Measurements from ENCODE around the gene ARMC9. TPM values are rescaled to one million over a fixed set of nuclear protein-coding genes. Genes with fewer than 3 reads are reported as not detected.

The ARMC9 gene
- polyA plus RNA-seq, 4 donors: 0.67 to 10.6 (median 3.5) TPM

GRCh38 chr2:231330311-231330710 lies 131.9 kb downstream of the ARMC9 start:
- 89 to 96% (median 90%) methylated on average over 8 of the region's 8 CpGs for WGBS, 3 donors
- DNase-seq: no peak

GRCh38 chr2:231331533-231331932 lies 133.1 kb downstream of the ARMC9 start:
- no peaks in the 10 kb centered on the region for H3K9me3 ChIP-seq (ENCODE audit: control insufficient read depth in 2 of 2, insufficient read depth in 1 of 2, low read depth in 1 of 2, low read length in 1 of 2)
- WGBS, 3 donors: 76 to 96% (median 83%) methylated on average over 7 of the region's 7 CpGs
- no peaks in the 10 kb centered on the region for H3K27me3 ChIP-seq (ENCODE audit: control insufficient read depth in 3 of 3, insufficient read depth in 3 of 3, low read length in 3 of 3)
- H3K4me1 ChIP-seq (ENCODE audit: control insufficient read depth in 3 of 3, insufficient read depth in 2 of 3, low read depth in 1 of 3, low read length in 2 of 3): no peaks in the 10 kb centered on the region
- no peak for DNase-seq
- no peak overlapping the region for H3K4me3 ChIP-seq (ENCODE audit: low read depth in 1 of 3, low read length in 3 of 3)
- H3K27ac ChIP-seq (ENCODE audit: low read depth in 1 of 3, low read length in 2 of 3): no peak overlapping the region
- H3K36me3 ChIP-seq (ENCODE audit: control insufficient read depth in 3 of 3, insufficient read depth in 2 of 3, low read depth in 1 of 3, low read length in 3 of 3): peaks cover 0 to 35% (median 0%) of the 10 kb centered on the region in 3 donors
- FAIRE-seq: no peak

More at GRCh38 chr2:231330311-231330710, 131.9 kb downstream of the ARMC9 start:
- no peak overlapping the region for H3K4me3 ChIP-seq (ENCODE audit: low read depth in 1 of 3, low read length in 3 of 3)
- no peaks in the 10 kb centered on the region for H3K9me3 ChIP-seq (ENCODE audit: control insufficient read depth in 2 of 2, insufficient read depth in 1 of 2, low read depth in 1 of 2, low read length in 1 of 2)
- peaks cover 0 to 43% (median 0%) of the 10 kb centered on the region in 3 donors for H3K36me3 ChIP-seq (ENCODE audit: control insufficient read depth in 3 of 3, insufficient read depth in 2 of 3, low read depth in 1 of 3, low read length in 3 of 3)
- no peak for FAIRE-seq
- H3K4me1 ChIP-seq (ENCODE audit: control insufficient read depth in 3 of 3, insufficient read depth in 2 of 3, low read depth in 1 of 3, low read length in 2 of 3): peaks cover 0 to 5% (median 0%) of the 10 kb centered on the region in 3 donors
- H3K27me3 ChIP-seq (ENCODE audit: control insufficient read depth in 3 of 3, insufficient read depth in 3 of 3, low read length in 3 of 3): no peaks in the 10 kb centered on the region
- H3K27ac ChIP-seq (ENCODE audit: low read depth in 1 of 3, low read length in 2 of 3): no peak overlapping the region

- DNase-seq (no peak), FAIRE-seq (no peak)
- peaks cover 0 to 34% (median 0%) of the 10 kb centered on the region in 3 donors for H3K36me3 ChIP-seq (ENCODE audit: control insufficient read depth in 3 of 3, insufficient read depth in 2 of 3, low read depth in 1 of 3, low read length in 3 of 3)
- H3K4me1 ChIP-seq (ENCODE audit: control insufficient read depth in 3 of 3, insufficient read depth in 2 of 3, low read depth in 1 of 3, low read length in 2 of 3): no peaks in the 10 kb centered on the region
- H3K27ac ChIP-seq (ENCODE audit: low read depth in 1 of 3, low read length in 2 of 3): no peak overlapping the region
- no peak overlapping the region for H3K4me3 ChIP-seq (ENCODE audit: low read depth in 1 of 3, low read length in 3 of 3)
- H3K9me3 ChIP-seq (ENCODE audit: control insufficient read depth in 2 of 2, insufficient read depth in 1 of 2, low read depth in 1 of 2, low read length in 1 of 2): no peaks in the 10 kb centered on the region
- H3K27me3 ChIP-seq (ENCODE audit: control insufficient read depth in 3 of 3, insufficient read depth in 3 of 3, low read length in 3 of 3): no peaks in the 10 kb centered on the region
- WGBS, 3 donors: 92 to 97% (median 93%) methylated on average over 6 of the region's 6 CpGs
Observed at GRCh38 chr2:231332388-231332787, 134.0 kb downstream of the ARMC9 start.

DNA sequence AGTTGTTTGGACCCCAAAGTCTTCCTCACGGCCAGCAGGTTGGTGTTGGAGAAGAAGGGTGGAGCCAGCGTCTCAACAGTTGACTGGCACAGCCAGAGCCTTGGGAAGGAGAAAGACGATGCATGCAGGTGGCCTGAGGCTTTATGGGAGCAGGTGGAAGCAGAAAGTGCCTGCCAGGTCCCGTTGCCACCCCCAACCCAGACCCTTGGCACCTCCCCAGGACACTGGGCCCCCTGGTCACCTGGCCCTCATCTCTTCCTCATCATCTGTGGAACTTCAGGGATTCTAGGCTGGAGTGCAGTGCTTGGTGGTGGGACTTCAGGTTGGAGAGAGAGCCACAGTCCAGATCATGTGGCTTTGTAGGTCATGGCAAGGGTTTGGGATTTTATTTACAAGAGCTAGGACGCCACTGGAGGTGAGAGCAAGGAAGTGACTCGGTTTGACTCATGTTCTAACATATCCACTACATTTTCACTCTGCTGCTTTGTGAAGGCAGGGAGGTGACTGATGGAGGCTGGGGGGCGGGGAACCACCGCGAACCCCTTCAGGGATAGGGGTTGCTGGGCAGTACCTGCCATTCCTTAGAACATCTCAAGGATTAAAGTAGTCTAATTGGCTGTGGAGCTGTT lies 134.6 kb downstream of the ARMC9 start:
- FAIRE-seq (no peak), DNase-seq (no peak)
- H3K9me3 ChIP-seq (ENCODE audit: control insufficient read depth in 2 of 2, insufficient read depth in 1 of 2, low read depth in 1 of 2, low read length in 1 of 2): no peaks in the 10 kb centered on the region
- no peak overlapping the region for H3K27ac ChIP-seq (ENCODE audit: low read depth in 1 of 3, low read length in 2 of 3)
- H3K36me3 ChIP-seq (ENCODE audit: control insufficient read depth in 3 of 3, insufficient read depth in 2 of 3, low read depth in 1 of 3, low read length in 3 of 3): peaks cover 0 to 34% (median 0%) of the 10 kb centered on the region in 3 donors
- no peak overlapping the region for H3K4me3 ChIP-seq (ENCODE audit: low read depth in 1 of 3, low read length in 3 of 3)
- H3K4me1 ChIP-seq (ENCODE audit: control insufficient read depth in 3 of 3, insufficient read depth in 2 of 3, low read depth in 1 of 3, low read length in 2 of 3): no peaks in the 10 kb centered on the region
- WGBS, 3 donors: 88 to 93% (median 88%) methylated on average over 9 of the region's 9 CpGs
- H3K27me3 ChIP-seq (ENCODE audit: control insufficient read depth in 3 of 3, insufficient read depth in 3 of 3, low read length in 3 of 3): no peaks in the 10 kb centered on the region

DNA sequence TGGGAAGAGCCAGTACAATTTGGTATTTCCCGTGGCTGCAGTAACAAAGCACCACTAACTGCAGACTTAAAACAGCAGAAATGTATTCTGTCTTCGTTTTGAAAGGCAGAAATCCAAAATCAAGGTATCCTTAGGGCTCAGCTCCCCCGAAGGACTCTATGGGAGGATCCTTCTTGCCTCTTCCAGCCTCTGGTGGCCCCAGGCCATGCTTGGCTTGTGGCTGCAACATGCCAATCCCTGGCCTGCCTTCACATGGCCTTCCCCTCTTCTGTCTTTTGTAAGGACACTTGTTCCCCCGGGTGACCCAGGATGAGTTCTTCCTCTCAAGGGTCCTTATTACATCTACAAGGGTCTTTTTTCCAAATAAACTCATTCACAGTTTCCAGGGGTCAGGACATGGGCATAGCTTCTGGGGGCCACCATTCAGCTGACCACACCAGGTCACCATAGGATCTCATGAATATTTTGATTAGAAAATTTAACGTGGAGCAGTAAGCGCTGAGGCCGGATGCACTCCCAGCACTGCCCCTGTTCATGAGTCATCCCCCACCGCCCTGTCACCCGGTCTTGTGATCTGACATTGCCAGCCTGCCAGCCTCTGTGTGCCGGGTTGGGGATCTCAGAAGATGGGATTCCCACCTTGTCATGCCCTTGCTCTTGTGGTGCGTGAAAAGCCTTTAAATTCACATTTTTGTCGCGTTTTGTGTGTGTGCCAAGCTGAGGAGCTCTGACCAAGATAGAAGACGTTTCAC lies 135.9 kb downstream of the ARMC9 start:
- no peaks in the 10 kb centered on the region for H3K27me3 ChIP-seq (ENCODE audit: control insufficient read depth in 3 of 3, insufficient read depth in 3 of 3, low read length in 3 of 3)
- H3K36me3 ChIP-seq (ENCODE audit: control insufficient read depth in 3 of 3, insufficient read depth in 2 of 3, low read depth in 1 of 3, low read length in 3 of 3): peaks cover 0 to 34% (median 0%) of the 10 kb centered on the region in 3 donors
- no peak for DNase-seq
- H3K4me3 ChIP-seq (ENCODE audit: low read depth in 1 of 3, low read length in 3 of 3): no peak overlapping the region
- H3K9me3 ChIP-seq (ENCODE audit: control insufficient read depth in 2 of 2, insufficient read depth in 1 of 2, low read depth in 1 of 2, low read length in 1 of 2): no peaks in the 10 kb centered on the region
- no peak for FAIRE-seq
- no peaks in the 10 kb centered on the region for H3K4me1 ChIP-seq (ENCODE audit: control insufficient read depth in 3 of 3, insufficient read depth in 2 of 3, low read depth in 1 of 3, low read length in 2 of 3)
- no peak overlapping the region for H3K27ac ChIP-seq (ENCODE audit: low read depth in 1 of 3, low read length in 2 of 3)
- 89 to 91% (median 91%) methylated on average over 14 of the region's 14 CpGs for whole genome bisulfite sequencing, 3 donors

DNA sequence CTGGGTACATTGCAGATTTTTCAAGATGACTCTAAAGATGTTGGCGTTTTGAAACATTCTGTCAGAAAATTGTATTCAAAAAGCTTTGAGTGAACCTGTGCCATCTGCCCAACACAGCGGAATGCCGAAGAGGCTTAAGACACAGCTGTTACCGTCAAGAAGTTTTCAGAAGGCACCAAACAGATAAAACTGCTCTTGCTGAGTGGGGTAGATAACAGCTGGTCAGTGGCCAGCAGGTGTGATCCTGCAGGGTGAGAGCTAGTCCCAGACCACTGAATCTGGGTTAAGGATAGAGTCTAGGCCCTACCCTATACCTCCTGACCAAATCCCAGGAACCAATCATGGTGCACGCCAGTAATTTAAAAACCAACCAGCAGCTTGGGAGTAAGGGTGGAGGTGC lies 136.6 kb downstream of the ARMC9 start:
- H3K4me3 ChIP-seq (ENCODE audit: low read depth in 1 of 3, low read length in 3 of 3): no peak overlapping the region
- no peaks in the 10 kb centered on the region for H3K27me3 ChIP-seq (ENCODE audit: control insufficient read depth in 3 of 3, insufficient read depth in 3 of 3, low read length in 3 of 3)
- no peak overlapping the region for H3K27ac ChIP-seq (ENCODE audit: low read depth in 1 of 3, low read length in 2 of 3)
- 93 to 97% (median 95%) methylated on average over 5 of the region's 5 CpGs for WGBS, 3 donors
- H3K9me3 ChIP-seq (ENCODE audit: control insufficient read depth in 2 of 2, insufficient read depth in 1 of 2, low read depth in 1 of 2, low read length in 1 of 2): no peaks in the 10 kb centered on the region
- H3K4me1 ChIP-seq (ENCODE audit: control insufficient read depth in 3 of 3, insufficient read depth in 2 of 3, low read depth in 1 of 3, low read length in 2 of 3): no peaks in the 10 kb centered on the region
- DNase-seq (no peak), FAIRE-seq (no peak)
- peaks cover 0 to 34% (median 0%) of the 10 kb centered on the region in 3 donors for H3K36me3 ChIP-seq (ENCODE audit: control insufficient read depth in 3 of 3, insufficient read depth in 2 of 3, low read depth in 1 of 3, low read length in 3 of 3)

GRCh38 chr2:231335591-231335990 lies 137.2 kb downstream of the ARMC9 start:
- Histone ChIP-seq H3K9me3 (ENCODE audit: control insufficient read depth in 2 of 2, insufficient read depth in 1 of 2, low read depth in 1 of 2, low read length in 1 of 2) (no peaks in the 10 kb centered on the region), H3K27ac (ENCODE audit: low read depth in 1 of 3, low read length in 2 of 3) (no peak overlapping the region), H3K4me1 (ENCODE audit: control insufficient read depth in 3 of 3, insufficient read depth in 2 of 3, low read depth in 1 of 3, low read length in 2 of 3) (no peaks in the 10 kb centered on the region), H3K27me3 (ENCODE audit: control insufficient read depth in 3 of 3, insufficient read depth in 3 of 3, low read length in 3 of 3) (no peaks in the 10 kb centered on the region), H3K4me3 (ENCODE audit: low read depth in 1 of 3, low read length in 3 of 3) (no peak overlapping the region), H3K36me3 (ENCODE audit: control insufficient read depth in 3 of 3, insufficient read depth in 2 of 3, low read depth in 1 of 3, low read length in 3 of 3) (peaks cover 0 to 30% (median 0%) of the 10 kb centered on the region in 3 donors)
- DNase-seq (no peak), FAIRE-seq (no peak)
- WGBS, 3 donors: 93 to 96% (median 95%) methylated on average over 13 of the region's 13 CpGs

GRCh38 chr2:231336236-231336635 lies 137.8 kb downstream of the ARMC9 start:
- DNase-seq (no peak), FAIRE-seq (no peak)
- Histone ChIP-seq H3K4me3 (ENCODE audit: low read depth in 1 of 3, low read length in 3 of 3) (no peak overlapping the region), H3K27me3 (ENCODE audit: control insufficient read depth in 3 of 3, insufficient read depth in 3 of 3, low read length in 3 of 3) (no peaks in the 10 kb centered on the region), H3K9me3 (ENCODE audit: control insufficient read depth in 2 of 2, insufficient read depth in 1 of 2, low read depth in 1 of 2, low read length in 1 of 2) (no peaks in the 10 kb centered on the region), H3K27ac (ENCODE audit: low read depth in 1 of 3, low read length in 2 of 3) (no peak overlapping the region), H3K4me1 (ENCODE audit: control insufficient read depth in 3 of 3, insufficient read depth in 2 of 3, low read depth in 1 of 3, low read length in 2 of 3) (no peaks in the 10 kb centered on the region), H3K36me3 (ENCODE audit: control insufficient read depth in 3 of 3, insufficient read depth in 2 of 3, low read depth in 1 of 3, low read length in 3 of 3) (peaks cover 0 to 29% (median 0%) of the 10 kb centered on the region in 3 donors)
- 93 to 97% (median 94%) methylated on average over 11 of the region's 11 CpGs for WGBS, 3 donors
